Activated B cell treated with CpG ODN at 0.5 μM for 24 hours (primary cell): ENCODE data around the gene PPP1CA. TPM values are rescaled to one million over a fixed set of nuclear protein-coding genes. Genes with fewer than 3 reads are reported as not detected.

Experiments
- ATAC-seq: fragments of 200-7000 bp; cut with Tn5 transposase; one replicate; pipeline ENCODE4 v1.10.0; 2021; ENCODE audit warnings: low read depth, mild to moderate bottlenecking, moderate library complexity
- CTCF ChIA-PET: fragments of 350-600 bp; sonication (Branson Sonifier 250); formaldehyde crosslinking; loops from one replicate; lab custom pipeline; 2021; ENCODE audit warnings: antibody characterized with exemption; lab: Charles Lee
- POLR2A ChIA-PET: fragments of 350-600 bp; sonication (Branson Sonifier 250); formaldehyde crosslinking; loops from one replicate; lab custom pipeline; 2021; ENCODE audit warnings: antibody characterized with exemption; lab: Charles Lee
- DNase-seq: peaks from one replicate; pipeline ENCODE4 v3.0.0; 2022
- H3K27ac Mint-ChIP-seq: one replicate; pipeline ENCODE4 v1.8.0; 2020; ENCODE audit warnings: mixed read lengths
- H3K27me3 Mint-ChIP-seq: one replicate; pipeline ENCODE4 v1.8.0; 2021; ENCODE audit warnings: mixed read lengths
- H3K36me3 Mint-ChIP-seq: one replicate; pipeline ENCODE4 v1.8.0; 2021; ENCODE audit warnings: low read depth, mixed read lengths
- H3K4me1 Mint-ChIP-seq: one replicate; pipeline ENCODE4 v1.8.0; 2021; ENCODE audit warnings: mixed read lengths
- H3K4me3 Mint-ChIP-seq: one replicate; pipeline ENCODE4 v1.8.0; 2020; ENCODE audit warnings: mild to moderate bottlenecking, mixed read lengths
- H3K9me3 Mint-ChIP-seq: one replicate; pipeline ENCODE4 v1.8.0; 2020; ENCODE audit warnings: mixed read lengths
- intact Hi-C: fragments of 100-400 bp; cut with micrococcal nuclease; formaldehyde crosslinking; loops from one replicate; pipeline ENCODE4 v1.15.1; 2024
- total RNA-seq: library from RNA; stranded (reverse); gene quantifications from 2 replicates; pipeline ENCODE4 v1.2.3, GENCODE V29; 2022
- TF ChIP-seq, protein P1 (sequence below): fragments of 200-600 bp; IDR thresholded peaks from one replicate; pipeline ENCODE4 v1.8.0; 2022; ENCODE audit warnings: antibody characterized with exemption, mild to moderate bottlenecking

Gene PPP1CA
- total RNA-seq, 1 donor from 2014 or later: 349 TPM

DNA sequence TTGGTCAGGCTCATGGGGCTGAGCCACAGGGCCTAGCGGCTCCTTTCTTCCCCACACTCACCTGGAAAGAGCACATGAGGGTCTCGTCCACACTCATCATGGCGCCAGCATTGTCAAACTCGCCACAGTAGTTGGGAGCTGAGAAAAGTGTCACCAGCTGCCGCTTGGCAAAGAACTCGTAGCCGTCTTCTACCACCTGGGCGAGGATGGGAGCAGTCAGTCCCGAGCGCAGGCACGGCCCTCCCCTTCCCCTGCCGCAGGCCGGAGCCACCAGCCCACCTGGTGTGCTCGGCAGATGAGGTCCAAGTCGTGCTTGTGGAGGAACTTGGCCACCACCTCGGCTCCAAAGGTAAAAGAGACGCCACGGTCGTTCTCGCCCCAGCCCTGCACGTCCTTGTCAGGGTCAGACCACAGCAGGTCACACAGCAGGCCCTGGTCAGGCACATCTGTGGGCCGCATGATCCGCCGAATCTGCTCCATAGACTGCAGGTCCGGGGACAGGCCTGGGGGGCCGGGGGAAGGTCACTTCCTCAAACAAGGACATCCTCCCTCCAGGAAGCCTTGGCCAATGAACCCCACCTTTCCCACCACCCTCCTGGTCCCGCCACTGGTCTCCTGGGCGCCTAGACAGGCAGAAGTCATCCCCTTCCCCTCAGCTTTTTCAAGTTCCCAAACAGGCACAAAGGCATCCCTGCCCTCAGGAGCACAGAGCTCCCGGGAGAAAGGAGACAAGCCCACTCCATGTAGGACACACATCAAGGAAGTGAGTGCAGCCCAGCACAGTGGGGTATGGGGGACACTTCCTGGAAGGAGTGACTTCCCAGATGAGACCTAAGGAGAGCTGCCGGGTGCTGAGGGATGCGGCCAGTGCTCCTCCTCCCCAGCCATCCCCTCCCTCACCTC, 2.7 kb downstream of the PPP1CA start:
- Mint-ChIP-seq H3K27me3 (no peaks in the 10 kb centered on the region), H3K4me3 (no peak overlapping the region), H3K9me3 (no peaks in the 10 kb centered on the region), H3K27ac (no peak overlapping the region), H3K36me3 (peaks cover 45% of the 10 kb centered on the region), H3K4me1 (peaks cover 57% of the 10 kb centered on the region)
- CTCF ChIA-PET: no interaction called here
- POLR2A ChIA-PET: interaction anchor here (0.6 to 17.5 kb wide), 9 partner anchors 18 to 131 kb away, joined by 3 to 693 read pairs (median 14); partner anchors contain the start of genes AIP, CARNS1, CLCF1 and POLD4
- intact Hi-C loops: no loop called here
- TF ChIP-seq, protein P1, sequence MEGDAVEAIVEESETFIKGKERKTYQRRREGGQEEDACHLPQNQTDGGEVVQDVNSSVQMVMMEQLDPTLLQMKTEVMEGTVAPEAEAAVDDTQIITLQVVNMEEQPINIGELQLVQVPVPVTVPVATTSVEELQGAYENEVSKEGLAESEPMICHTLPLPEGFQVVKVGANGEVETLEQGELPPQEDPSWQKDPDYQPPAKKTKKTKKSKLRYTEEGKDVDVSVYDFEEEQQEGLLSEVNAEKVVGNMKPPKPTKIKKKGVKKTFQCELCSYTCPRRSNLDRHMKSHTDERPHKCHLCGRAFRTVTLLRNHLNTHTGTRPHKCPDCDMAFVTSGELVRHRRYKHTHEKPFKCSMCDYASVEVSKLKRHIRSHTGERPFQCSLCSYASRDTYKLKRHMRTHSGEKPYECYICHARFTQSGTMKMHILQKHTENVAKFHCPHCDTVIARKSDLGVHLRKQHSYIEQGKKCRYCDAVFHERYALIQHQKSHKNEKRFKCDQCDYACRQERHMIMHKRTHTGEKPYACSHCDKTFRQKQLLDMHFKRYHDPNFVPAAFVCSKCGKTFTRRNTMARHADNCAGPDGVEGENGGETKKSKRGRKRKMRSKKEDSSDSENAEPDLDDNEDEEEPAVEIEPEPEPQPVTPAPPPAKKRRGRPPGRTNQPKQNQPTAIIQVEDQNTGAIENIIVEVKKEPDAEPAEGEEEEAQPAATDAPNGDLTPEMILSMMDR: no peak
- no peak for ATAC-seq
- DNase-seq: no peak

DNA sequence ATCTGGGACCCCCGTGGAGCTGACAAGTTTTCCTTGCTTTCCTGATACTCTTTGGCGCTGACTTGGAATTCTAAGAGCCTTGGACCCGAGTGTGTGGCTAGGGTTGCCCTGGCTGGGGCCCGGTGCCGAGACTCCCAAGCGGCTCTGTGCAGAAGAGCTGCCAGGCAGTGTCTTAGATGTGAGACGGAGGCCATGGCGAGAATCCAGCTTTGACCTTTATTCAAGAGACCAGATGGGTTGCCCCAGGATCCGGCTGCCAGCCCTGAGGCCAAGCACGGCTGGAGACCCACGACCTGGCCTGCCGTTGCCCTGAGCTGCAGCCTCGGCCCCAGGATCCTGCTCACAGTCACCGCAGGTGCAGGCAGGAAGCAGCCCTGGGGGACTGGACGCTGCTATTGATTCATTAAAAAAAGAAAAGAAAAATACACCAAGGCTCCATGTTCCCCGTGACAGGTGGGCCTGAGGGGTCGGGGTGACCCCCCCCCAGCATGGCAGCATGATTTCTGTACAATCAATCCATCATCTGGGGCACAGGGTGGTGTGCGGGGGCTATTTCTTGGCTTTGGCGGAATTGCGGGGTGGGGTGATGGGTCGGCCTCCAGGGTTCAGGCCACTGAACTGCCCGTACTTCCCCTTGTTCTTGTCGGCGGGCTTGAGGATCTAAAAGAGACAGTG, 3.5 kb downstream of the PPP1CA start:
- Mint-ChIP-seq H3K4me1 (peaks cover 53% of the 10 kb centered on the region), H3K27ac (no peak overlapping the region), H3K27me3 (no peaks in the 10 kb centered on the region), H3K36me3 (peaks cover 46% of the 10 kb centered on the region), H3K9me3 (no peaks in the 10 kb centered on the region), H3K4me3 (no peak overlapping the region)
- TF ChIP-seq, protein P1: no peak
- POLR2A ChIA-PET: interaction anchor here (1.0 to 17.5 kb wide), 5 partner anchors 14 to 130 kb away, joined by 3 to 693 read pairs (median 5); partner anchors contain the start of genes POLD4, PTPRCAP and RPS6KB2
- intact Hi-C loops: no loop called here
- ATAC-seq: no peak
- CTCF ChIA-PET: no interaction called here
- no peak for DNase-seq

DNA sequence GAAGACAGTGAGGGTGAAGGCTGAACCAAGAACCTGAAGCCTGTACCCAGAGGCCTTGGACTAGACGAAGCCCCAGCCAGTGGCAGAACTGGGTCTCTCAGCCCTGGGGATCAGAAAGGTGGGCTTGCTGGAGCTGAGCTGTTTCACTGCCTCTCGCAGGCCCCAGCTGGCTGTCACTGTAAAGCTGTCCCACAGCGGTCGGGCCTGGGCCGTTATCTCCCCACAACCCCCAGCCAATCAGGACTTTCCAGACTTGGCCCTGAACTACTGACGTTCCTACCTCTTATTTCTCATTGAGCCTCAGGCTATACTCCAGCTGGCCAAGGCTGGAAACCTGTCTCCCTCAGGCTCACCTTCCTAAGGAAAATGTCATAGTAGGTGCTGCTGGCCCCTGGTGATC, 4.1 kb downstream of the PPP1CA start:
- ATAC-seq: no peak
- no peaks in the 10 kb centered on the region for H3K9me3 Mint-ChIP-seq
- H3K27ac Mint-ChIP-seq: no peak overlapping the region
- DNase-seq: no peak
- H3K4me1 Mint-ChIP-seq: peaks cover 54% of the 10 kb centered on the region
- CTCF ChIA-PET: no interaction called here
- H3K4me3 Mint-ChIP-seq: no peak overlapping the region
- intact Hi-C loops: no loop called here
- TF ChIP-seq, protein P1: no peak
- POLR2A ChIA-PET: interaction anchor here (0.8 to 17.5 kb wide), 6 partner anchors 14 to 129 kb away, joined by 3 to 693 read pairs (median 4); partner anchors contain the start of genes POLD4, PTPRCAP and RPS6KB2
- H3K27me3 Mint-ChIP-seq: no peaks in the 10 kb centered on the region
- peaks cover 46% of the 10 kb centered on the region for H3K36me3 Mint-ChIP-seq

DNA sequence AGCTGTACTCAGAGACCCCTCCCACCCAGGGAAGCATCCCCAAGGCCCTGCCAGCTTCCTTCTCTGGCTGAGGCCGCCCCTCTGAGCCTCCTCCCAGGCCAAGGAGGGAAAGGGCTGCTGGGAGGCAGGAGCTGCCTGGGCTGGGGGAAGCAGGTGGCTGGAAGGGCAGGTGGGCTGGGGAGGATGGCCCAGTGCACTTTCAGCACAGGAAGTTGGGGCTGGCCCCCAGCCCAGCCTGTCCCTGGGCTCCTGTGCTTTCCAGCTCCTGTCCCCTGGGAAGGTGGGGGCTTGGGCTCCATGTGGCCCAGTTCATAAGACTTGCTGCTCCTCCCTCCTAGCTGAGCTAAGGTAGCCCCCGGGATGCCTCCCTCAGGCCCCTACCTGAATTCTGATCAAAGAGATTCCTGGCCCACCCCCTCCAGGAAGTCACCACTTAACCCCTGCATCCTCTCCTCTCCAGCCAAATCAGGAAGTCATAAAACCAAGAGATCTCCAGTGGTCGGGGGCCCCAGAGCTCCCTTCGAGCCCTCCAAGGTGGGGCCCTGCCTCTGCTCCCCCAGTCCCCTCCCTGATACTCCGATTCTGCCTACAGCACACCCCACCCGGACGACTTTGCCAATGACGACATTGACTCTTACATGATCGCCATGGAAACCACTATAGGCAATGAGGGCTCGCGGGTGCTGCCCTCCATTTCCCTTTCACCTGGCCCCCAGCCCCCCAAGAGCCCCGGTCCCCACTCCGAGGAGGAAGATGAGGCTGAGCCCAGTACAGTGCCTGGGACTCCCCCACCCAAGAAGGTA, 4.9 kb downstream of the PPP1CA start:
- Mint-ChIP-seq H3K9me3 (no peaks in the 10 kb centered on the region), H3K4me1 (peaks cover 52% of the 10 kb centered on the region), H3K4me3 (no peak overlapping the region), H3K36me3 (peaks cover 48% of the 10 kb centered on the region), H3K27me3 (no peaks in the 10 kb centered on the region), H3K27ac (peak overlapping the region; percentile 77)
- ChIA-PET CTCF (interaction anchor here (1.7 kb wide), 1 partner anchor 15 kb away, joined by 4 read pairs; no protein-coding TSS in a partner anchor), POLR2A (interaction anchor here (0.6 to 17.5 kb wide), 8 partner anchors 15 to 109 kb away, joined by 3 to 693 read pairs (median 5); partner anchors contain the start of genes PITPNM1, POLD4, PTPRCAP and RPS6KB2)
- no peak for ATAC-seq
- DNase-seq: no peak
- TF ChIP-seq, protein P1: no peak
- intact Hi-C loops: no loop called here
